Activated CD4-positive, alpha-beta T cell treated with anti-CD3 and anti-CD28 coated beads, Interleukin-2, amount 10 ng/mL, durations not matched to agents 7 days and 5 days (primary cell): Measurements from ENCODE around the gene POPDC2. TPM values are rescaled to one million over a fixed set of nuclear protein-coding genes. Genes with fewer than 3 reads are reported as not detected.
"Not testable (repeated sequence)": the region's sequence is repeated elsewhere in the genome, so short reads cannot be mapped to it uniquely, and the experiment has no call there.

ENCODE experiments used
- CTCF ChIA-PET: fragments of 350-600 bp; sonication (Branson Sonifier 250); formaldehyde crosslinking; loops from one replicate; lab custom pipeline; 2021; ENCODE audit warnings: antibody characterized with exemption; lab: Charles Lee
- POLR2A ChIA-PET: fragments of 350-600 bp; sonication (Branson Sonifier 250); formaldehyde crosslinking; loops from one replicate; lab custom pipeline; 2021; ENCODE audit warnings: antibody characterized with exemption; lab: Charles Lee
- DNase-seq: peaks from one replicate; pipeline ENCODE4 v3.0.0-alpha.2; 2020
- H3K27ac Mint-ChIP-seq: one replicate; pipeline ENCODE4 v1.8.0; 2021; ENCODE audit warnings: mild to moderate bottlenecking, moderate library complexity, mixed read lengths
- H3K27me3 Mint-ChIP-seq: one replicate; pipeline ENCODE4 v1.8.0; 2021; ENCODE audit warnings: mixed read lengths
- H3K36me3 Mint-ChIP-seq: one replicate; pipeline ENCODE4 v1.8.0; 2021; ENCODE audit warnings: low read depth, mixed read lengths
- H3K4me1 Mint-ChIP-seq: one replicate; pipeline ENCODE4 v1.8.0; 2021; ENCODE audit warnings: mixed read lengths
- H3K4me3 Mint-ChIP-seq: one replicate; pipeline ENCODE4 v1.8.0; 2021; ENCODE audit warnings: mild to moderate bottlenecking, moderate library complexity, mixed read lengths
- H3K9me3 Mint-ChIP-seq: one replicate; pipeline ENCODE4 v1.8.0; 2021; ENCODE audit warnings: mixed read lengths
- total RNA-seq, 2 experiments: library from RNA; stranded (reverse); gene quantifications; one replicate each; pipeline ENCODE4 v1.2.3, GENCODE V29; 2021

The POPDC2 gene
- total RNA-seq, 2 experiments from 2014 or later: 1.7 to 2.9 TPM

- CTCF ChIA-PET: interaction anchor here (1.8 to 3.3 kb wide), 2 partner anchors 10 to 15 kb away, joined by 6 to 15 read pairs; no protein-coding TSS in a partner anchor
- no peaks in the 10 kb centered on the region for H3K27me3 Mint-ChIP-seq
- no peak overlapping the region for H3K27ac Mint-ChIP-seq
- no peak overlapping the region for H3K4me3 Mint-ChIP-seq
- no peaks in the 10 kb centered on the region for H3K9me3 Mint-ChIP-seq
- peaks cover 26% of the 10 kb centered on the region for H3K4me1 Mint-ChIP-seq
- DNase-seq: no peak
- POLR2A ChIA-PET: no interaction called here
- H3K36me3 Mint-ChIP-seq: peaks cover 17% of the 10 kb centered on the region
Measured at GRCh38 chr3:119679874-119680273, 19.5 kb upstream of the POPDC2 start.

GRCh38 chr3:119678209-119678608 is 17.8 kb upstream of the POPDC2 start:
- H3K27me3 Mint-ChIP-seq, DNase-seq, H3K4me3 Mint-ChIP-seq, H3K9me3 Mint-ChIP-seq, POLR2A ChIA-PET, CTCF ChIA-PET: not testable (repeated sequence)
- Mint-ChIP-seq H3K27ac (peak overlapping the region; percentile 57), H3K4me1 (peaks cover 31% of the 10 kb centered on the region), H3K36me3 (peaks cover 24% of the 10 kb centered on the region)

- Mint-ChIP-seq H3K36me3 (peaks cover 30% of the 10 kb centered on the region), H3K4me1 (peaks cover 35% of the 10 kb centered on the region), H3K9me3 (no peaks in the 10 kb centered on the region), H3K27me3 (no peaks in the 10 kb centered on the region), H3K27ac (peak overlapping the region; percentile 98), H3K4me3 (peak overlapping the region; percentile 98)
- ChIA-PET POLR2A (no interaction called here), CTCF (interaction anchor here (1.4 kb wide), 1 partner anchor 437 kb away, joined by 4 read pairs; the partner anchor contains the start of gene B4GALT4)
- no peak for DNase-seq
Measured at GRCh38 chr3:119677641-119677934, 17.2 kb upstream of the POPDC2 start.

GRCh38 chr3:119676771-119677640 is 16.6 kb upstream of the POPDC2 start, which contains the start of gene COX17:
Gene COX17 (minus strand): TSS chr3:119677406. CDS start chr3:119677310, 96 bp downstream.
- Mint-ChIP-seq H3K9me3 (no peaks in the 10 kb centered on the region), H3K4me1 (peaks cover 39% of the 10 kb centered on the region), H3K27me3 (no peaks in the 10 kb centered on the region), H3K36me3 (peaks cover 34% of the 10 kb centered on the region), H3K27ac (peak within 1 kb of the TSS; percentile 98), H3K4me3 (peak within 1 kb of the TSS; percentile 98)
- DNase-seq: peak; percentile 98
- POLR2A ChIA-PET: interaction anchor here (0.6 kb wide), 2 partner anchors 14 to 61 kb away, joined by 3 read pairs; no protein-coding TSS in a partner anchor
- CTCF ChIA-PET: interaction anchor here (0.8 to 1.4 kb wide), 2 partner anchors 172 to 436 kb away, joined by 3 to 4 read pairs; partner anchors contain the start of gene B4GALT4

- ChIA-PET POLR2A (interaction anchor here (0.6 kb wide), 1 partner anchor 13 kb away, joined by 3 read pairs; no protein-coding TSS in a partner anchor), CTCF (interaction anchor here (0.8 to 1.5 kb wide), 5 partner anchors 10 to 435 kb away, joined by 3 to 4 read pairs (median 3); no protein-coding TSS in a partner anchor)
- DNase-seq: no peak
- Mint-ChIP-seq H3K36me3 (peaks cover 44% of the 10 kb centered on the region), H3K27ac (peak overlapping the region; percentile 98), H3K27me3 (no peaks in the 10 kb centered on the region), H3K9me3 (no peaks in the 10 kb centered on the region), H3K4me1 (peaks cover 43% of the 10 kb centered on the region), H3K4me3 (peak overlapping the region; percentile 98)
Measured at GRCh38 chr3:119676020-119676419, 15.6 kb upstream of the POPDC2 start.

- Mint-ChIP-seq H3K36me3 (peaks cover 50% of the 10 kb centered on the region), H3K27ac (peak overlapping the region; percentile 98), H3K27me3 (no peaks in the 10 kb centered on the region), H3K4me3 (peak overlapping the region; percentile 98), H3K9me3 (no peaks in the 10 kb centered on the region), H3K4me1 (peaks cover 43% of the 10 kb centered on the region)
- DNase-seq: no peak
- CTCF ChIA-PET: interaction anchor here (0.6 to 1.5 kb wide), 10 partner anchors 9 to 436 kb away, joined by 3 to 5 read pairs (median 3); no protein-coding TSS in a partner anchor
- POLR2A ChIA-PET: interaction anchor here (0.6 kb wide), 1 partner anchor 98 kb away, joined by 3 read pairs; no protein-coding TSS in a partner anchor
Measured at GRCh38 chr3:119675188-119675874, 14.9 kb upstream of the POPDC2 start.

- H3K27me3 Mint-ChIP-seq: no peaks in the 10 kb centered on the region
- no peak for DNase-seq
- peaks cover 54% of the 10 kb centered on the region for H3K36me3 Mint-ChIP-seq
- no peak overlapping the region for H3K27ac Mint-ChIP-seq
- ChIA-PET CTCF (interaction anchor here (0.6 to 1.5 kb wide), 2 partner anchors 20 to 24 kb away, joined by 3 to 4 read pairs; no protein-coding TSS in a partner anchor), POLR2A (no interaction called here)
- H3K4me3 Mint-ChIP-seq: no peak overlapping the region
- H3K9me3 Mint-ChIP-seq: no peaks in the 10 kb centered on the region
- peaks cover 45% of the 10 kb centered on the region for H3K4me1 Mint-ChIP-seq
Measured at GRCh38 chr3:119673875-119674274, 13.5 kb upstream of the POPDC2 start.

- CTCF ChIA-PET: interaction anchor here (0.8 to 1.5 kb wide), 7 partner anchors 8 to 375 kb away, joined by 3 to 6 read pairs (median 4); no protein-coding TSS in a partner anchor
- DNase-seq: no peak
- Mint-ChIP-seq H3K4me1 (peaks cover 43% of the 10 kb centered on the region), H3K9me3 (no peaks in the 10 kb centered on the region), H3K4me3 (no peak overlapping the region), H3K27ac (no peak overlapping the region), H3K36me3 (peaks cover 56% of the 10 kb centered on the region), H3K27me3 (no peaks in the 10 kb centered on the region)
- POLR2A ChIA-PET: no interaction called here
Measured at GRCh38 chr3:119672776-119673175, 12.4 kb upstream of the POPDC2 start.

- peaks cover 53% of the 10 kb centered on the region for H3K36me3 Mint-ChIP-seq
- DNase-seq: no peak
- no peak overlapping the region for H3K27ac Mint-ChIP-seq
- ChIA-PET CTCF (interaction anchor here (2.1 kb wide), 1 partner anchor 32 kb away, joined by 5 read pairs; no protein-coding TSS in a partner anchor), POLR2A (no interaction called here)
- no peaks in the 10 kb centered on the region for H3K9me3 Mint-ChIP-seq
- H3K27me3 Mint-ChIP-seq: no peaks in the 10 kb centered on the region
- peaks cover 24% of the 10 kb centered on the region for H3K4me1 Mint-ChIP-seq
- no peak overlapping the region for H3K4me3 Mint-ChIP-seq
Measured at GRCh38 chr3:119669906-119670570, 9.6 kb upstream of the POPDC2 start.

GRCh38 chr3:119665954-119666559 is 5.7 kb upstream of the POPDC2 start:
- Mint-ChIP-seq H3K9me3 (no peaks in the 10 kb centered on the region), H3K27ac (no peak overlapping the region), H3K36me3 (peaks cover 25% of the 10 kb centered on the region), H3K4me3 (no peak overlapping the region), H3K27me3 (no peaks in the 10 kb centered on the region), H3K4me1 (peaks cover 8% of the 10 kb centered on the region)
- DNase-seq: no peak
- ChIA-PET POLR2A (no interaction called here), CTCF (interaction anchor here (1.0 kb wide), 1 partner anchor 9 kb away, joined by 3 read pairs; no protein-coding TSS in a partner anchor)

GRCh38 chr3:119664850-119665379 is 4.5 kb upstream of the POPDC2 start:
- POLR2A ChIA-PET: no interaction called here

More at GRCh38 chr3:119664850-119665379, 4.5 kb upstream of the POPDC2 start:
- Mint-ChIP-seq H3K4me3 (no peak overlapping the region), H3K27ac (no peak overlapping the region), H3K36me3 (peaks cover 19% of the 10 kb centered on the region), H3K27me3 (no peaks in the 10 kb centered on the region), H3K4me1 (peaks cover 7% of the 10 kb centered on the region), H3K9me3 (no peaks in the 10 kb centered on the region)
- DNase-seq: no peak
- CTCF ChIA-PET: no interaction called here
